Neural cell (in vitro differentiated cells): ENCODE measurements around the gene ACADM. TPM values are rescaled to one million over a fixed set of nuclear protein-coding genes. Genes with fewer than 3 reads are reported as not detected.
"Not testable (repeated sequence)": the region's sequence is repeated elsewhere in the genome, so short reads cannot be mapped to it uniquely, and the experiment has no call there.

Source experiments
- H2AFZ ChIP-seq: fragments of 200-600, 300-800 bp; sonication (generic), shearing (Covaris generic); 2 replicates; pipeline ENCODE4 v1.6.0; 2014; ENCODE audit warnings: low read depth, mild to moderate bottlenecking, antibody characterized with exemption, low read length, moderate library complexity
- H3F3A ChIP-seq: fragments of 200-600 bp; shearing (Covaris generic); 2 replicates; pipeline ENCODE4 v1.6.1; 2016; ENCODE audit warnings: mild to moderate bottlenecking, moderate library complexity, mixed read lengths, antibody characterized with exemption, low read length; ENCODE audit not compliant: insufficient read depth, poor library complexity, severe bottlenecking
- H3K27ac ChIP-seq: fragments of 200-600, 300-800 bp; sonication (generic), shearing (Covaris generic); 2 replicates; pipeline ENCODE4 v1.5.1; 2014; ENCODE audit warnings: mild to moderate bottlenecking, low read length, moderate library complexity
- H3K27me3 ChIP-seq: fragments of 300-800, 200-600 bp; sonication (generic), shearing (Covaris generic); 2 replicates; pipeline ENCODE4 v1.6.0; 2014; ENCODE audit warnings: mild to moderate bottlenecking, low read depth, low read length, moderate library complexity; ENCODE audit not compliant: insufficient read depth
- H3K36me3 ChIP-seq: fragments of 300-800, 200-600 bp; sonication (generic), shearing (Covaris generic); 2 replicates; pipeline ENCODE4 v1.5.1; 2014; ENCODE audit warnings: mild to moderate bottlenecking, antibody characterized with exemption, low read length, moderate library complexity; ENCODE audit not compliant: insufficient read depth
- H3K4me2 ChIP-seq: fragments of 300-800, 200-600 bp; sonication (generic), shearing (Covaris generic); 2 replicates; pipeline ENCODE4 v1.6.0; 2014; ENCODE audit warnings: mild to moderate bottlenecking, low read length
- H3K4me3 ChIP-seq: fragments of 300-800, 200-600 bp; sonication (generic), shearing (Covaris generic); 2 replicates; pipeline ENCODE4 v1.5.1; 2014; ENCODE audit warnings: mild to moderate bottlenecking, low read length, moderate library complexity
- H3K79me2 ChIP-seq: fragments of 200-600 bp; shearing (Covaris generic); replicated peaks from 2 replicates; pipeline ENCODE4 v1.6.0; 2014; ENCODE audit warnings: mild to moderate bottlenecking, low read length, moderate library complexity; ENCODE audit not compliant: insufficient read depth
- H3K9ac ChIP-seq: fragments of 300-800, 200-600 bp; sonication (generic), shearing (Covaris generic); 2 replicates; pipeline ENCODE4 v1.6.1; 2016; ENCODE audit warnings: mild to moderate bottlenecking, low read length, mixed read lengths
- H3K9me2 ChIP-seq: fragments of 200-600 bp; shearing (Covaris generic); 2 replicates; pipeline ENCODE4 v1.6.1; 2016; ENCODE audit warnings: mild to moderate bottlenecking, low read length, mixed read lengths; ENCODE audit not compliant: insufficient read depth
- H3K9me3 ChIP-seq: fragments of 200-600, 300-800 bp; sonication (generic), shearing (Covaris generic); 2 replicates; pipeline ENCODE4 v1.6.1; 2016; ENCODE audit warnings: mild to moderate bottlenecking, mixed run types, low read length, moderate library complexity, mixed read lengths
- H4K20me1 ChIP-seq: fragments of 200-600 bp; shearing (Covaris generic); 2 replicates; pipeline ENCODE4 v1.6.1; 2016; ENCODE audit warnings: mild to moderate bottlenecking, mixed run types; ENCODE audit not compliant: insufficient read depth
- EP300 ChIP-seq: fragments of 450-650 bp; conservative IDR thresholded peaks from 2 replicates; pipeline ENCODE4 v1.6.1; 2014; ENCODE audit warnings: antibody characterized with exemption, mild to moderate bottlenecking, moderate library complexity; ENCODE audit not compliant: poor library complexity, severe bottlenecking
- EZH2 ChIP-seq: fragments of 200-600, 300-800 bp; shearing (Covaris generic), sonication (generic); IDR thresholded peaks from 2 replicates; pipeline ENCODE4 v1.6.1; 2014; ENCODE audit warnings: antibody characterized with exemption, low read length, borderline replicate concordance, mild to moderate bottlenecking; ENCODE audit not compliant: insufficient read depth, poor library complexity, severe bottlenecking
- MXI1 ChIP-seq: fragments of 450-650 bp; conservative IDR thresholded peaks from 2 replicates; pipeline ENCODE4 v1.6.1; 2014; ENCODE audit warnings: antibody characterized with exemption, mild to moderate bottlenecking; ENCODE audit not compliant: poor library complexity, severe bottlenecking
- POLR2AphosphoS5 ChIP-seq: IDR thresholded peaks from 2 replicates; pipeline ENCODE4 v1.6.1; 2012
- RAD21 ChIP-seq: fragments of 450-650 bp; conservative IDR thresholded peaks from 2 replicates; pipeline ENCODE4 v1.6.1; 2014; ENCODE audit warnings: antibody characterized with exemption, mild to moderate bottlenecking, moderate library complexity
- SMC3 ChIP-seq: fragments of 450-650 bp; conservative IDR thresholded peaks from 2 replicates; pipeline ENCODE4 v1.6.1; 2014; ENCODE audit warnings: antibody characterized with exemption, mild to moderate bottlenecking, moderate library complexity; ENCODE audit not compliant: poor library complexity
- TAF1 ChIP-seq: IDR thresholded peaks from 2 replicates; pipeline ENCODE4 v1.6.1; 2012; ENCODE audit warnings: low read depth
- polyA plus RNA-seq: library from polyadenylated mRNA; depleted of rRNA; stranded (reverse); fragments of >200 nt; gene quantifications from 2 replicates; pipeline ENCODE4 v1.2.3, GENCODE V29; 2014
- TF ChIP-seq, protein P1 (sequence below): fragments of 450-650 bp; IDR thresholded peaks from 2 replicates; pipeline ENCODE4 v1.5.1; 2014; ENCODE audit warnings: antibody characterized with exemption, mild to moderate bottlenecking, moderate library complexity; ENCODE audit not compliant: poor library complexity, severe bottlenecking
- TF ChIP-seq, protein P2 (sequence below): IDR thresholded peaks from 2 replicates; pipeline ENCODE4 v1.6.1; 2012; ENCODE audit warnings: borderline replicate concordance

Gene ACADM
- polyA plus RNA-seq, 1 donor from 2014 or later: 230 TPM

DNA sequence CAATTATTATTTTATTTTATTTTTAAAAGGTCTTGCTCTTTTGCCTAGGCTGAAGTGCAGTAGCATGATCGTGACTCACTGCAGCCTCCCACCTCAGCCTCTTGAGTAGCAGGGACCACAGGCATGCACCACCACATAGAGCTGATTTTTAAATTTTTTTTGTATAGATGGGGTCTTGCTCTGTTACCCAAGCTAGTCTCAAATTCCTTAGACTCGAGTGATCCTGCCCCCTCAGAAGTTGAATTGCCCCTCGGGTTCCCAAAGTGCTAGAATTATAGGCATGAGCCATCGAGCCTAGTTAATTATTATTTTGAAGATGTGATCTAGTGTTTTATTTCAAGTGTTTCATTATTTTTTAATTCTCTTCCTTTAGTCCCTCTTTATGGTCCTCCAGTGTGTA is 84.4 kb downstream of the ACADM start:
- Histone ChIP-seq H3K4me2 (no peak overlapping the region), H3K4me3 (no peak overlapping the region), H3K27me3 (no peaks in the 10 kb centered on the region), H3F3A (no peaks in the 10 kb centered on the region), H3K9me3 (no peaks in the 10 kb centered on the region), H2AFZ (no peak overlapping the region), H4K20me1 (no peaks in the 10 kb centered on the region), H3K27ac (no peak overlapping the region), H3K36me3 (no peaks in the 10 kb centered on the region), H3K9me2 (no peaks in the 10 kb centered on the region), H3K79me2 (no peaks in the 10 kb centered on the region), H3K9ac (no peak overlapping the region)
- TF ChIP-seq TAF1 (no peak), RAD21 (no peak), POLR2AphosphoS5 (no peak), MXI1 (no peak), SMC3 (no peak), EZH2 (no peak), EP300 (no peak)
- TF ChIP-seq, protein P1, sequence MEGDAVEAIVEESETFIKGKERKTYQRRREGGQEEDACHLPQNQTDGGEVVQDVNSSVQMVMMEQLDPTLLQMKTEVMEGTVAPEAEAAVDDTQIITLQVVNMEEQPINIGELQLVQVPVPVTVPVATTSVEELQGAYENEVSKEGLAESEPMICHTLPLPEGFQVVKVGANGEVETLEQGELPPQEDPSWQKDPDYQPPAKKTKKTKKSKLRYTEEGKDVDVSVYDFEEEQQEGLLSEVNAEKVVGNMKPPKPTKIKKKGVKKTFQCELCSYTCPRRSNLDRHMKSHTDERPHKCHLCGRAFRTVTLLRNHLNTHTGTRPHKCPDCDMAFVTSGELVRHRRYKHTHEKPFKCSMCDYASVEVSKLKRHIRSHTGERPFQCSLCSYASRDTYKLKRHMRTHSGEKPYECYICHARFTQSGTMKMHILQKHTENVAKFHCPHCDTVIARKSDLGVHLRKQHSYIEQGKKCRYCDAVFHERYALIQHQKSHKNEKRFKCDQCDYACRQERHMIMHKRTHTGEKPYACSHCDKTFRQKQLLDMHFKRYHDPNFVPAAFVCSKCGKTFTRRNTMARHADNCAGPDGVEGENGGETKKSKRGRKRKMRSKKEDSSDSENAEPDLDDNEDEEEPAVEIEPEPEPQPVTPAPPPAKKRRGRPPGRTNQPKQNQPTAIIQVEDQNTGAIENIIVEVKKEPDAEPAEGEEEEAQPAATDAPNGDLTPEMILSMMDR: no peak
- TF ChIP-seq, protein P2, sequence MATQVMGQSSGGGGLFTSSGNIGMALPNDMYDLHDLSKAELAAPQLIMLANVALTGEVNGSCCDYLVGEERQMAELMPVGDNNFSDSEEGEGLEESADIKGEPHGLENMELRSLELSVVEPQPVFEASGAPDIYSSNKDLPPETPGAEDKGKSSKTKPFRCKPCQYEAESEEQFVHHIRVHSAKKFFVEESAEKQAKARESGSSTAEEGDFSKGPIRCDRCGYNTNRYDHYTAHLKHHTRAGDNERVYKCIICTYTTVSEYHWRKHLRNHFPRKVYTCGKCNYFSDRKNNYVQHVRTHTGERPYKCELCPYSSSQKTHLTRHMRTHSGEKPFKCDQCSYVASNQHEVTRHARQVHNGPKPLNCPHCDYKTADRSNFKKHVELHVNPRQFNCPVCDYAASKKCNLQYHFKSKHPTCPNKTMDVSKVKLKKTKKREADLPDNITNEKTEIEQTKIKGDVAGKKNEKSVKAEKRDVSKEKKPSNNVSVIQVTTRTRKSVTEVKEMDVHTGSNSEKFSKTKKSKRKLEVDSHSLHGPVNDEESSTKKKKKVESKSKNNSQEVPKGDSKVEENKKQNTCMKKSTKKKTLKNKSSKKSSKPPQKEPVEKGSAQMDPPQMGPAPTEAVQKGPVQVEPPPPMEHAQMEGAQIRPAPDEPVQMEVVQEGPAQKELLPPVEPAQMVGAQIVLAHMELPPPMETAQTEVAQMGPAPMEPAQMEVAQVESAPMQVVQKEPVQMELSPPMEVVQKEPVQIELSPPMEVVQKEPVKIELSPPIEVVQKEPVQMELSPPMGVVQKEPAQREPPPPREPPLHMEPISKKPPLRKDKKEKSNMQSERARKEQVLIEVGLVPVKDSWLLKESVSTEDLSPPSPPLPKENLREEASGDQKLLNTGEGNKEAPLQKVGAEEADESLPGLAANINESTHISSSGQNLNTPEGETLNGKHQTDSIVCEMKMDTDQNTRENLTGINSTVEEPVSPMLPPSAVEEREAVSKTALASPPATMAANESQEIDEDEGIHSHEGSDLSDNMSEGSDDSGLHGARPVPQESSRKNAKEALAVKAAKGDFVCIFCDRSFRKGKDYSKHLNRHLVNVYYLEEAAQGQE: no peak

- not testable (repeated sequence) for H2AFZ ChIP-seq, H3K27me3 ChIP-seq, H3K9me3 ChIP-seq, H3K27ac ChIP-seq, H3K4me3 ChIP-seq, H3K9me2 ChIP-seq, H3K4me2 ChIP-seq, H3F3A ChIP-seq, H3K79me2 ChIP-seq, H3K36me3 ChIP-seq, H3K9ac ChIP-seq, H4K20me1 ChIP-seq
These were observed 85.6 kb downstream of the ACADM start for GRCh38 chr1:75810113-75810512.
